ENCODE results near the gene NPIPB6. TPM values are rescaled to one million over a fixed set of nuclear protein-coding genes. Genes with fewer than 3 reads are reported as not detected.
"Not testable (repeated sequence)": the region's sequence is repeated elsewhere in the genome, so short reads cannot be mapped to it uniquely, and the experiment has no call there.

NPIPB6 gene
- total RNA-seq, 2 donors from 2014 or later, result 13.8 TPM; not detected in 1

DNA sequence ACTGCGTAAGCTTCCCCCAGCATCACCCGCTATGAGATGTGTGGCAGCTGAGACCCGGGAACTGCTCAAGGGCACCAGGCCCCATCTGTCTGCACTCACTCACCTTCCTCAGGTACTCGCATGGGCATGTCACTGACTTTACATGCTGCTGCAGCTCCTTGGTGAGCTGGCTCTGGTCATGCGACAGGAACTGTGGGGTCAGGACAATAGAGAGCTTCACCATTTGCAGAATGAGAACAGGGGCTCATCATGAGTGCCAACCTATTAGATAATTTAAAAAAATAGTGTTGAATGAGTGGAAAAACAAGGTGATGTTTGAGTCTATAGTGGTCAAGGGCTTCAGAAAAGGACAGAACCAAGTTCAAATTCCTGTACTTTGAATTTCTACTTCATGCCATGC is 708 bp downstream of the NPIPB6 start:
- DNase-seq; H3K27ac ChIP-seq; intact Hi-C loops (cut with DNase I); H3K4me1 ChIP-seq; H3K4me3 ChIP-seq; H3K27me3 ChIP-seq; H3K9me3 ChIP-seq; ATAC-seq; H3K36me3 ChIP-seq (replicated peaks in 1 of 2; ENCODE audit: insufficient read depth in 1 of 2, low read depth in 2 of 2): not testable (repeated sequence)
- WGBS, 2 donors, result 100% methylated on average over 1 to 2 of the region's 5 CpGs

DNA sequence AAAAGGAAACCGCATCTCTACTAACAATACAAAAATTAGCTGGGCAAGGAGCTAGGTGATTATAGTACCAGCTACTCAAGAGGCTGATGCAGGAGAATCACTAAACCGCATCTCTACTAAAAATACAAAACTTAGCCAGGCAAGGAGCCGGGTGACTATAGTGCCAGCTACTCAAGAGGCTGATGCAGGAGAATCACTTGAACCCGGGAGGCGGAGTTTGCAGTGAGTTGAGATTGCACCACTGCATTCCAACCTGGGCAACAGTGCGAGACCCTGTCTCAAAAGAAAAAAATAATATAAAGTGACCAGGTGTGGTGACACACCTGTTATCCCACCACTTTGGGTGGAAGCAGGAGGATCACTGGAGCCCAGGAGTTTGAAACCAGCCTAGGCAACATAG is 25.1 kb downstream of the NPIPB6 start:
- H3K27me3 ChIP-seq; ATAC-seq; H3K4me1 ChIP-seq; H3K36me3 ChIP-seq (replicated peaks in 1 of 2; ENCODE audit: insufficient read depth in 1 of 2, low read depth in 2 of 2); intact Hi-C loops (cut with DNase I); H3K9me3 ChIP-seq; H3K4me3 ChIP-seq; DNase-seq; H3K27ac ChIP-seq: not testable (repeated sequence)
- 75 to 90% methylated on average over 5 of the region's 6 CpGs for WGBS, 2 donors

DNA sequence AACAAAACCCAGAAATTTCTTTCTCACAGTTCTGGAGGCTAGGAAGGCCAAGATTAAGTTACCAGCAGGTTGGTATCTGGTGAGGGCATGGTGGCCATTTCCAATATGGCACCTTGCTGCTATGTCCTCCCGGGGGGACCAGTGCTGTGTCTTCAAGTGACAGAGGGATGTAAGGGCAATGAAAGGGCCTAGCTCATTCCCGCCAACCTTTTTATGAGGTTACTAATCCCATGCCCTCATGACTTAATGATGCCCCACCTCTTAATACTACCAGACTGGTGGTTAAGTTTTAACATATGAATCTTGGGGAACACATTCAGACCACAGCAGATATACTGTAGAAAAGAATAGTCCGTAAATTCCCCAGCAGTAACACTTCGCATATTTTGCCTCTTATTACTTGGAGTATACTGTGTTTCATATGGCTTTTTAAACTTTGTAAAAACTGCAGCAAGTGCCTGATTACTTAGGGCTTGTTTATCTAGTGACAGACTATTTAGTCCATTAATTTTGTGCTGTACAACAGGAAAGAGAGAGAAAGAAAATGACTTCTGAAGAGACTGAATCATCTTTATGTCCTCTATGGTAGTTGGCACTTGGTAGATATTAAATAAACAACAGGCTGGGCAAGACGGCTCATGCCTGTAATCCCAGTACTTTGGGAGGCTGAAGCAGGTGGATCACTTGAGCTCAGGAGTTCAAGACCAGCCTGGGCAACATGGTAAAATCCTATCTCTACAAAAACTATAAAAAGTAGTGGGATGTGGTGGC is 26.2 kb downstream of the NPIPB6 start:
- H3K27me3 ChIP-seq; intact Hi-C loops (cut with DNase I); H3K9me3 ChIP-seq; H3K36me3 ChIP-seq (replicated peaks in 1 of 2; ENCODE audit: insufficient read depth in 1 of 2, low read depth in 2 of 2); ATAC-seq; H3K4me1 ChIP-seq; H3K27ac ChIP-seq; DNase-seq; H3K4me3 ChIP-seq: not testable (repeated sequence)
- 65 to 70% methylated on average over 4 to 5 of the region's 5 CpGs for WGBS, 2 donors

DNA sequence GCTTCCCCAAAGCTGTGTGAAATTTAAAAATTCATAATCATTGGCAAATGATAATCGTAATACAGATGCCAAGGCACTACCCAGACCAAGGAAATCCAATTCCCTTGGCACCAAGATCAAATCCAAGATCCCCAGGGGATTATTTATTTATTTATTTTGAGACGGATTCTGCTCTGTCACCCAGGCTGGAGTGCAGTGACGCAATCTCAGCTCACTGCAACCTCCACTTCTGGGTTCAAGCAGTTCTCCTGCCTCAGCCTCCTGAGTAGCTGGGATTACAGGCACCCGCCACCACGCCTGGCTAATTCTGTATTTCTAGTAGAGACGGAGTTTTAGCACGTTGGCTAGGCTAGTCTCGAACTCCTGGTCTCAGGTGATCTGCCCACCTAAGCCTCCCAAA is 27.6 kb downstream of the NPIPB6 start:
- 81 to 90% methylated on average over 8 of the region's 8 CpGs for WGBS, 2 donors
- ATAC-seq; DNase-seq; H3K4me1 ChIP-seq; H3K27ac ChIP-seq; intact Hi-C loops (cut with DNase I); H3K27me3 ChIP-seq; H3K9me3 ChIP-seq; H3K36me3 ChIP-seq (replicated peaks in 1 of 2; ENCODE audit: insufficient read depth in 1 of 2, low read depth in 2 of 2); H3K4me3 ChIP-seq: not testable (repeated sequence)

DNA sequence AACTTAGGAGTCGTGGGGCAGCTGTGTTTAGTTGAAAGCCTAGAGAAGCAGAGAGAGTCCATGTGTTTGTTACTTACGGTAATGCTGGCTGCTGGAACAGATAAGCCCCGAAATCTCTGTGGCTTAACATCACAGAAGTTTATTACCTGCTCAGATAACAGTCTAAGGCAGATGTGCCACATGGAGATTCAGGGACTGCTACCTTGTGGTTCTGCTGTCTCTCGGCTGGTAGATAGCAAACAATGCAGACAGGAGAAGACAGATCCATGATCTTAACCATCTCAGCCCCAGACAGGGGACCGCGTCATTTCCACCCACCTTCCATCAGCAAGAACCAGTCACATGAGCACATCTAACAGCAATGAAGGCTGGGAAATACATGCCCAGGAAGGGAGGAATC is 30.7 kb downstream of the NPIPB6 start:
- H3K4me1 ChIP-seq; H3K36me3 ChIP-seq (replicated peaks in 1 of 2; ENCODE audit: insufficient read depth in 1 of 2, low read depth in 2 of 2); H3K27ac ChIP-seq; H3K9me3 ChIP-seq; H3K4me3 ChIP-seq; DNase-seq; ATAC-seq; intact Hi-C loops (cut with DNase I); H3K27me3 ChIP-seq: not testable (repeated sequence)
- WGBS, 2 donors, result 51 to 63% methylated on average over 4 to 6 of the region's 6 CpGs

DNA sequence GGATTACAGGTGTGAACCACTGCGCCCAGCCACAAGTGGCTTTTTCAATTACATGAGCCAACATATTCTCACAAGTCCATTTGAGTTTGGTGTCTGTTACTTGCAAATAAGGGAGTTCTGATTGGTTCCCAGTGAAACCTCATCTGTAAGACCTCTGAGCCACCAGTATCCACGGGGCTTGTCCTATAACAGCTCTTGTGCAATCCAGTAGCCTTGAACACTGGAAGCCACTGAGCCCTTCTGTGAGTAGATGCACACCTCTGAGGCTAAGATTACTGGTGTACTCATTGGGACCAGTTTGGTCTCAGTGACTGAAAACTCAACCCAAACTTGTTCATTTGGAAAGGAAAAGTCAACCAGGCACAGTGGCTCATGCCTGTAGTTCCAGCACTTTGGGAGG is 32.3 kb downstream of the NPIPB6 start:
- H3K27ac ChIP-seq; H3K27me3 ChIP-seq; H3K4me3 ChIP-seq; ATAC-seq; H3K36me3 ChIP-seq (replicated peaks in 1 of 2; ENCODE audit: insufficient read depth in 1 of 2, low read depth in 2 of 2); H3K9me3 ChIP-seq; H3K4me1 ChIP-seq; intact Hi-C loops (cut with DNase I); DNase-seq: not testable (repeated sequence)
- 68 to 100% methylated on average over 1 to 2 of the region's 2 CpGs for WGBS, 2 donors

DNA sequence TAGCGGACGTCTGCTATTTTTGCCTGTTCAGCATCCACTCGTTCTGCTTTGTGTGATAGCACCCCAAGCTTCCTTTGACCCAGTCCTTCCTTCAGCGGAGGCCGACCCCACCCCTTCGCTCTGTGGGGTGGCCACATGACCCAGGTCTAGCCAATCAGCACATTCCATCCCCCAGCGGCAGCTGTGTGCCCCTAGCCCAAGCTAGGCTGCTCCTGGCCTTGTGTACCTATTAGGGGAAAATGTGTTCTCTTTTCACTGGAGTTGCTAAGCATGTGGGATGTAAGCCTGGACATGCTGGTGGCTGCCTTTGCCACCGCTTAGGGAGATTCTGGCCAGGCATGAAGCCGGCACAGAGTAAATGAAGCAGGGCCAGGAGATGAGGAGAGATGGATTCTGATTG is 33.1 kb downstream of the NPIPB6 start:
- H3K4me3 ChIP-seq; H3K27ac ChIP-seq; intact Hi-C loops (cut with DNase I); ATAC-seq; H3K9me3 ChIP-seq; H3K4me1 ChIP-seq; H3K27me3 ChIP-seq; H3K36me3 ChIP-seq (replicated peaks in 1 of 2; ENCODE audit: insufficient read depth in 1 of 2, low read depth in 2 of 2): not testable (repeated sequence)
- 28 to 34% methylated on average over 6 to 7 of the region's 9 CpGs for WGBS, 2 donors
- DNase-seq, result peak in 1 of 4 donors; percentile 1

DNA sequence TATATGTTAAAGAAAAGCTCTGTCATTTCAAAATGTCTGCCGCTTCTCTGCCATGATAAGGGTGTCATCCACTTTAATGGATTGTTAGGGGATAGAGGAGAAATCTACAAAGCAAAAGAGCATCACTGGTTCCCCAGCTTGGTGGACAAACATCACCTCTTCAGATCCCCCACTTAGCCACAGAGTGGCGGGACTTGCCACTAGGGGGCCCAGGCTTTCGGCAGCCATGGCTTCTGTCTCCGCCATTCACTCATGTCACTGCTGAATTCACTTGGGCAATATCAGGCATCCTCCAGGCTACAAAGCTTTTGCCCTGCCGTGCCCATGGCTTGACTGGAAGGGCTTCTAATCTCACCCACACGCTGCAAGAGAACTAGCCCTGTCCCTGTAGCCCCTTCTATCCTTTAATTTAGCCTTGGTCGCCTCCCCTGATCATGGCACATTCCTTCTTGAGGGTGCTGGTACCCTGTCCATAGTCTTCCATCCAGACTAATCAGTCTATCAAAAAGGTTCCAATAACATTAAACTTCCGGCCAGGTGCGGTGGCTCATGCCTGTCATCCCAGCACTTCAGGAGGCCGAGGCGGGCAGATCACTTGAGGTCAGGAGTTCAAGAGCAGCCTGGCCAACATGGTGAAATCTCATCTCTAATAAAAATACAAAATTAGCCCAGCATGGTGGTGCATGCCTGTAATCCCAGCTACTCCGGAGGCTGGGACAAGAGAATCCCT is 36.3 kb downstream of the NPIPB6 start:
- 52 to 55% methylated on average over 8 to 12 of the region's 12 CpGs for WGBS, 2 donors
- ATAC-seq, result peak; percentile 69
- TF ChIP-seq, protein P1, sequence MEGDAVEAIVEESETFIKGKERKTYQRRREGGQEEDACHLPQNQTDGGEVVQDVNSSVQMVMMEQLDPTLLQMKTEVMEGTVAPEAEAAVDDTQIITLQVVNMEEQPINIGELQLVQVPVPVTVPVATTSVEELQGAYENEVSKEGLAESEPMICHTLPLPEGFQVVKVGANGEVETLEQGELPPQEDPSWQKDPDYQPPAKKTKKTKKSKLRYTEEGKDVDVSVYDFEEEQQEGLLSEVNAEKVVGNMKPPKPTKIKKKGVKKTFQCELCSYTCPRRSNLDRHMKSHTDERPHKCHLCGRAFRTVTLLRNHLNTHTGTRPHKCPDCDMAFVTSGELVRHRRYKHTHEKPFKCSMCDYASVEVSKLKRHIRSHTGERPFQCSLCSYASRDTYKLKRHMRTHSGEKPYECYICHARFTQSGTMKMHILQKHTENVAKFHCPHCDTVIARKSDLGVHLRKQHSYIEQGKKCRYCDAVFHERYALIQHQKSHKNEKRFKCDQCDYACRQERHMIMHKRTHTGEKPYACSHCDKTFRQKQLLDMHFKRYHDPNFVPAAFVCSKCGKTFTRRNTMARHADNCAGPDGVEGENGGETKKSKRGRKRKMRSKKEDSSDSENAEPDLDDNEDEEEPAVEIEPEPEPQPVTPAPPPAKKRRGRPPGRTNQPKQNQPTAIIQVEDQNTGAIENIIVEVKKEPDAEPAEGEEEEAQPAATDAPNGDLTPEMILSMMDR (IDR thresholded peaks at IDR 0.05), result peak; percentile 60 to 69 (median 62)
- no peak for TF ChIP-seq POLR2A (IDR thresholded peaks at IDR 0.05)
- DNase-seq, result peak; percentile 56 to 69 (median 60)
- intact Hi-C loops (cut with DNase I), result no loop called here
- no peaks in the 10 kb centered on the region for H3K36me3 ChIP-seq (replicated peaks in 1 of 2; ENCODE audit: insufficient read depth in 1 of 2, low read depth in 2 of 2)
- no peaks in the 10 kb centered on the region for H3K4me1 ChIP-seq
- no peaks in the 10 kb centered on the region for H3K9me3 ChIP-seq
- H3K27ac ChIP-seq, result no peak overlapping the region
- no peak overlapping the region for H3K4me3 ChIP-seq
- H3K27me3 ChIP-seq, result no peaks in the 10 kb centered on the region
